ENCODE measurements around the gene RASSF4. TPM values are rescaled to one million over a fixed set of nuclear protein-coding genes. Genes with fewer than 3 reads are reported as not detected.

RASSF4 gene
- total RNA-seq, 1 experiment from 2014 or later, result 9.1 TPM

GRCh38 chr10:44978570-44979280 is 19.1 kb downstream of the RASSF4 start, which contains the start of gene DEPP1:
Gene DEPP1 (minus strand): TSS chr10:44978809. CDS start chr10:44978030, 779 bp downstream.
- DNase-seq, result peak; percentile 88
- H3K36me3 ChIP-seq (replicated peaks; ENCODE audit: control insufficient read depth, insufficient read depth, low read length), result no peaks in the 10 kb centered on the region; the same call in 1 of the 2 replicates
- no peak within 1 kb of the TSS for H3K4me3 ChIP-seq (ENCODE audit: insufficient read depth, low read depth, low read length)
- no peaks in the 10 kb centered on the region; the same call in 1 of the 2 replicates for H3K27me3 ChIP-seq (ENCODE audit: control insufficient read depth, insufficient read depth, low read length)

GRCh38 chr10:44979281-44980191 is 19.9 kb downstream of the RASSF4 start:
- no peak for DNase-seq
- H3K4me3 ChIP-seq (ENCODE audit: insufficient read depth, low read depth, low read length), result no peak overlapping the region
- no peaks in the 10 kb centered on the region; the same call in 1 of the 2 replicates for H3K27me3 ChIP-seq (ENCODE audit: control insufficient read depth, insufficient read depth, low read length)
- no peaks in the 10 kb centered on the region; the same call in none of the 2 replicates for H3K36me3 ChIP-seq (replicated peaks; ENCODE audit: control insufficient read depth, insufficient read depth, low read length)

GRCh38 chr10:44980309-44981171 is 20.9 kb downstream of the RASSF4 start:
- H3K27me3 ChIP-seq (ENCODE audit: control insufficient read depth, insufficient read depth, low read length), result no peaks in the 10 kb centered on the region; the same call in 1 of the 2 replicates
- no peak overlapping the region for H3K4me3 ChIP-seq (ENCODE audit: insufficient read depth, low read depth, low read length)
- no peaks in the 10 kb centered on the region; the same call in none of the 2 replicates for H3K36me3 ChIP-seq (replicated peaks; ENCODE audit: control insufficient read depth, insufficient read depth, low read length)
- peak; percentile 65 for DNase-seq

GRCh38 chr10:44981172-44982113 is 21.8 kb downstream of the RASSF4 start:
- Histone ChIP-seq H3K27me3 (ENCODE audit: control insufficient read depth, insufficient read depth, low read length) (no peaks in the 10 kb centered on the region; the same call in 1 of the 2 replicates), H3K36me3 (replicated peaks; ENCODE audit: control insufficient read depth, insufficient read depth, low read length) (no peaks in the 10 kb centered on the region; the same call in none of the 2 replicates), H3K4me3 (ENCODE audit: insufficient read depth, low read depth, low read length) (no peak overlapping the region)
- no peak for DNase-seq

GRCh38 chr10:44982114-44982460 is 22.5 kb downstream of the RASSF4 start:
- no peak for DNase-seq
- Histone ChIP-seq H3K36me3 (replicated peaks; ENCODE audit: control insufficient read depth, insufficient read depth, low read length) (no peaks in the 10 kb centered on the region; the same call in none of the 2 replicates), H3K4me3 (ENCODE audit: insufficient read depth, low read depth, low read length) (no peak overlapping the region), H3K27me3 (ENCODE audit: control insufficient read depth, insufficient read depth, low read length) (no peaks in the 10 kb centered on the region; the same call in 1 of the 2 replicates)

- Histone ChIP-seq H3K27me3 (ENCODE audit: control insufficient read depth, insufficient read depth, low read length) (no peaks in the 10 kb centered on the region; the same call in 1 of the 2 replicates), H3K36me3 (replicated peaks; ENCODE audit: control insufficient read depth, insufficient read depth, low read length) (no peaks in the 10 kb centered on the region; the same call in none of the 2 replicates), H3K4me3 (ENCODE audit: insufficient read depth, low read depth, low read length) (no peak overlapping the region)
- DNase-seq, result no peak
Measured at GRCh38 chr10:44982496-44982895, 22.9 kb downstream of the RASSF4 start.

- Histone ChIP-seq H3K27me3 (ENCODE audit: control insufficient read depth, insufficient read depth, low read length) (no peaks in the 10 kb centered on the region; the same call in none of the 2 replicates), H3K36me3 (replicated peaks; ENCODE audit: control insufficient read depth, insufficient read depth, low read length) (no peaks in the 10 kb centered on the region; the same call in none of the 2 replicates), H3K4me3 (ENCODE audit: insufficient read depth, low read depth, low read length) (no peak overlapping the region)
- no peak for DNase-seq
Measured at GRCh38 chr10:44983066-44983894, 23.7 kb downstream of the RASSF4 start.

GRCh38 chr10:44983895-44984278 is 24.3 kb downstream of the RASSF4 start:
- H3K36me3 ChIP-seq (replicated peaks; ENCODE audit: control insufficient read depth, insufficient read depth, low read length), result no peaks in the 10 kb centered on the region; the same call in none of the 2 replicates
- H3K27me3 ChIP-seq (ENCODE audit: control insufficient read depth, insufficient read depth, low read length), result peaks cover 2% of the 10 kb centered on the region
- no peak for DNase-seq
- no peak overlapping the region for H3K4me3 ChIP-seq (ENCODE audit: insufficient read depth, low read depth, low read length)

GRCh38 chr10:44984671-44985101 is 25.1 kb downstream of the RASSF4 start:
- no peak for DNase-seq
- Histone ChIP-seq H3K4me3 (ENCODE audit: insufficient read depth, low read depth, low read length) (no peak overlapping the region), H3K36me3 (replicated peaks; ENCODE audit: control insufficient read depth, insufficient read depth, low read length) (no peaks in the 10 kb centered on the region; the same call in none of the 2 replicates), H3K27me3 (ENCODE audit: control insufficient read depth, insufficient read depth, low read length) (peaks cover 2% of the 10 kb centered on the region)

GRCh38 chr10:44985175-44985681 is 25.6 kb downstream of the RASSF4 start:
- Histone ChIP-seq H3K4me3 (ENCODE audit: insufficient read depth, low read depth, low read length) (no peak overlapping the region), H3K27me3 (ENCODE audit: control insufficient read depth, insufficient read depth, low read length) (peaks cover 2% of the 10 kb centered on the region; the same call in 1 of the 2 replicates), H3K36me3 (replicated peaks; ENCODE audit: control insufficient read depth, insufficient read depth, low read length) (no peaks in the 10 kb centered on the region; the same call in none of the 2 replicates)
- DNase-seq, result no peak

- Histone ChIP-seq H3K4me3 (ENCODE audit: insufficient read depth, low read depth, low read length) (no peak overlapping the region), H3K36me3 (replicated peaks; ENCODE audit: control insufficient read depth, insufficient read depth, low read length) (no peaks in the 10 kb centered on the region; the same call in none of the 2 replicates), H3K27me3 (ENCODE audit: control insufficient read depth, insufficient read depth, low read length) (peaks cover 2% of the 10 kb centered on the region; the same call in 1 of the 2 replicates)
- DNase-seq, result no peak
Measured at GRCh38 chr10:44986179-44986578, 26.6 kb downstream of the RASSF4 start.

- no peaks in the 10 kb centered on the region; the same call in none of the 2 replicates for H3K36me3 ChIP-seq (replicated peaks; ENCODE audit: control insufficient read depth, insufficient read depth, low read length)
- peaks cover 2% of the 10 kb centered on the region; the same call in 1 of the 2 replicates for H3K27me3 ChIP-seq (ENCODE audit: control insufficient read depth, insufficient read depth, low read length)
- no peak overlapping the region for H3K4me3 ChIP-seq (ENCODE audit: insufficient read depth, low read depth, low read length)
- DNase-seq, result no peak
Measured at GRCh38 chr10:44986670-44987069, 27.1 kb downstream of the RASSF4 start.

All from H7 (cell line).